Uterus (tissue), 2 donors: Measurements from ENCODE around the gene ANAPC4.

Source experiments
- POLR2A ChIP-seq, 2 donors: fragments of 450-650 bp; IDR thresholded peaks; one replicate each; pipeline ENCODE4 v1.6.1; 2016; ENCODE audit warnings: antibody characterized with exemption in 2 of 2, mild to moderate bottlenecking in 1 of 2, moderate library complexity in 1 of 2
- TF ChIP-seq, protein P1 (sequence below), 4 experiments: fragments of 200-600 bp in 2 of 4; fragments of 450-650 bp in 2 of 4; sonication (generic) in 2 of 4; IDR thresholded peaks; one replicate each; pipeline ENCODE4 v1.5.1; 2016 to 2019; ENCODE audit warnings: antibody characterized with exemption in 4 of 4, mild to moderate bottlenecking in 2 of 4, moderate library complexity in 1 of 4

- no peak for TF ChIP-seq POLR2A (IDR thresholded peaks at IDR 0.05)
- TF ChIP-seq, protein P1, sequence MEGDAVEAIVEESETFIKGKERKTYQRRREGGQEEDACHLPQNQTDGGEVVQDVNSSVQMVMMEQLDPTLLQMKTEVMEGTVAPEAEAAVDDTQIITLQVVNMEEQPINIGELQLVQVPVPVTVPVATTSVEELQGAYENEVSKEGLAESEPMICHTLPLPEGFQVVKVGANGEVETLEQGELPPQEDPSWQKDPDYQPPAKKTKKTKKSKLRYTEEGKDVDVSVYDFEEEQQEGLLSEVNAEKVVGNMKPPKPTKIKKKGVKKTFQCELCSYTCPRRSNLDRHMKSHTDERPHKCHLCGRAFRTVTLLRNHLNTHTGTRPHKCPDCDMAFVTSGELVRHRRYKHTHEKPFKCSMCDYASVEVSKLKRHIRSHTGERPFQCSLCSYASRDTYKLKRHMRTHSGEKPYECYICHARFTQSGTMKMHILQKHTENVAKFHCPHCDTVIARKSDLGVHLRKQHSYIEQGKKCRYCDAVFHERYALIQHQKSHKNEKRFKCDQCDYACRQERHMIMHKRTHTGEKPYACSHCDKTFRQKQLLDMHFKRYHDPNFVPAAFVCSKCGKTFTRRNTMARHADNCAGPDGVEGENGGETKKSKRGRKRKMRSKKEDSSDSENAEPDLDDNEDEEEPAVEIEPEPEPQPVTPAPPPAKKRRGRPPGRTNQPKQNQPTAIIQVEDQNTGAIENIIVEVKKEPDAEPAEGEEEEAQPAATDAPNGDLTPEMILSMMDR (IDR thresholded peaks at IDR 0.05): no peak
These were observed 75.0 kb downstream of the ANAPC4 start for GRCh38 chr4:25452081-25452480.
